Ammon's horn (tissue), 1 donor: Measurements from ENCODE around the gene TP53BP1.

Experiments used
- DNase-seq: peaks from one replicate; pipeline ENCODE4 v3.0.0-alpha.2; 2016; ENCODE audit warnings: low spot score

TP53BP1 gene

GRCh38 chr15:43484455-43484854 lies 8.5 kb downstream of the TP53BP1 start:
- DNase-seq = no peak

DNA sequence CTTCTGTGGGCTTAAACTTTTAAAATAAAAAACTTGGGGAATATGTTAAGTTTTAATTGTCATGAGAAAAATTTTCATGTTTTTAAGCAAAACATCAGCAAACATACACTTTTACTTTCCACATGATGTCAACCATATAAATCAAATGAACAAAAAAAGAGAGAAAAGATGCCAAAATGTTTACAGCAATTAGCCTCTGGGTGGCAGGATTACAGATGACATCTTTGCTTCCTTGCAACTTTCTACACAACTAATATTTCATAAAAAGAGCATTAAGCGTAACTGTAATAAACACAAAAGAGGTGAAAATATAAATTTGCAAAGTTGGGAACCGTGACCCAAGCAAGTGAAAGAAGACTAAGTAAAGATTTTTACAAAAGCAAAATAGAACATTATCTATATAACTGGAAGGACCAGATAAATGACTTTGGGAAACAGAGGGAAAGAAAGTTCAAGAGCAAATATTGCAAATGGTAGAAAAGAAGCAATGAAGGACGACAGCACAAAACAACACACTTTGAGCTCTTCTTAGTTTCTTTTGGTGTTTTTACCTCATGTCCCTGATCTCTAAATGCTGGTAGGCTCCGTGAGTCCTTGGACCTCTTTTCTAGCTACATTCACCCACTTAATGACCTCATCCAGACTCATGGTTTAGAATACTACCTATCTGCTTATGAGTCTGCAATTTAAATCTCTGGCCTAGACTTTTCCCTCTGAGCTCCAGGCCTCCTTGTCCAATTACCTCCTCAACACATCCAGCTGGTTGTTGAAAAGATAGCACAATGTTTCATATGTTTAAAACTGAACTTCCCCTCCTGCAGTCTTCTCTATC lies 9.4 kb downstream of the TP53BP1 start:
- DNase-seq = peak; percentile 35

- no peak for DNase-seq
These were observed 19.1 kb downstream of the TP53BP1 start for GRCh38 chr15:43473885-43474284.

DNA sequence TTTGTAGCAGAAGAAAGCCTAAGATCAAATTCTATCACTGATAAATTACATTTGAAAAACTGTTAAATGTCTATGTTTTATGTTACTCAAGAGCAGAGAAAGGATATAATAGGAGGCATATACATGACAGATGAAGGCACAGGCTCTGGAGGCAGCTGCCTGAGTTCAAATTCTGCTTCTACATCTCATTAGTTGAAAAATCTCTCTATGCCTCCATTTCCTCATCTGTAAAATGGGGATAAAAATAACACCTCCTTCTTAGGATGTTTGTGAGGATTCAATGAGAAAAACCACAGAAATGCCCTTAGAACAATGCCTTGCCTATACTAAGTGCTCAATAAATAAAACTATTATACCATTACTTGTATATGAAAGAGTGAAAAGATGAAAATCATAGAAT lies 21.0 kb downstream of the TP53BP1 start:
- no peak for DNase-seq

- no peak for DNase-seq
These were observed 23.1 kb downstream of the TP53BP1 start for GRCh38 chr15:43469867-43470266.

GRCh38 chr15:43465100-43465499 lies 27.9 kb downstream of the TP53BP1 start:
- no peak for DNase-seq

GRCh38 chr15:43463998-43464397 lies 29.0 kb downstream of the TP53BP1 start:
- no peak for DNase-seq

DNA sequence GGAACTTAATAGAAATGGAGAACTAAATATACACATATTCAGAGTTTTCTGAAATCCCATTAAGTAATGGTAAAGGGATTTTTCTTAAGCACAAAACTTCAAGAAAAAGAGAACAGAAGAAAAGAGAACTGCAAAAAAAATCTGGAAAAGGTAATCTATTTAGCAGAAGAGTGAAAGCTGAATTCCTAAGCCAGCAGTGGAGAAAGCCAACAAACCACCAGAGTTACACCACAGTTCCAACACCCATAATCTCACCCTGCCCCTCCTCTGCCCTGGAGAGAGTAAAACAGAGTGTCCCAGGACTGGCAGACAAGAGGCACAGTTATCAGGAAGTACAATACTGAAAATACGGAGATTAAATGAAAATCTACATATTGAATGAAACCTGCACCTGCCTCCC lies 29.4 kb downstream of the TP53BP1 start:
- no peak for DNase-seq

GRCh38 chr15:43449981-43450380 lies 43.0 kb downstream of the TP53BP1 start:
- no peak for DNase-seq

DNA sequence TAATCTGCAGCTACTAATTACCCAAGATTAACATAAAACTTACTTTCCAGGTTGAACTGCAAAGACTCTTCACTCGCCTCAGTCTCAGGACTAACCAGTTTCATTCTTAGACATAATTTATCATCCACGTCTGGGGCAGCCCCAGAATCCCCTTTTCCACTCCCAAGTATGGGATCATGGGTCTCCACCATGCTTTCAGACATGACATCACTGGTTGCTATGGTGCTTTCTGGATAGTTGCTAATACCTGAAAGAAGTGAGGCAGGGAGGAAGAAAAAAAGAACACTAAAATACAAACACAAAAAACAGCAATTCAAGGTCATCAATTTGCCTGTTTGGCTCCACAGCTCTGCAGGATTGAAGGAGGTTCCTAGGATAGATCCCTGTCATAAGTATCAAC lies 46.6 kb downstream of the TP53BP1 start:
- no peak for DNase-seq

DNA sequence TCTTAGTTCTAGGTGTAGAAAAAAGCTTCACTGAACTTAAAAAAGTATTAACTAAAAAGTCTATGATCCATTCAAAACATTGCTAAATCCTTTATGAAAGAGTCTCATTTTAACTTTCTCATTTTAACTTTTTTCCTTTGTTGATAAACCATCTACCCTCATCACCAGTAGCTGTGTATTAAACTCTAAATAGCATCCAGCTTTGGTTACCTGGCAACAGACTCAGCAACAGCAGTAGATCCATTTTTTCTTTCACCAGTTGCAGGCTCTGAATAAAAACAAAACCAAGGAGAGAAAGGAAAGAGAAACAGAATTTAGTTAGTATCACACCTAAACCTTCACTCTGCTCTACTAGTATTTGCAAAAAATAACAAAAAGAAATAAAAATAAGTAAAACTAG lies 51.6 kb downstream of the TP53BP1 start:
- DNase-seq = peak; percentile 52

DNA sequence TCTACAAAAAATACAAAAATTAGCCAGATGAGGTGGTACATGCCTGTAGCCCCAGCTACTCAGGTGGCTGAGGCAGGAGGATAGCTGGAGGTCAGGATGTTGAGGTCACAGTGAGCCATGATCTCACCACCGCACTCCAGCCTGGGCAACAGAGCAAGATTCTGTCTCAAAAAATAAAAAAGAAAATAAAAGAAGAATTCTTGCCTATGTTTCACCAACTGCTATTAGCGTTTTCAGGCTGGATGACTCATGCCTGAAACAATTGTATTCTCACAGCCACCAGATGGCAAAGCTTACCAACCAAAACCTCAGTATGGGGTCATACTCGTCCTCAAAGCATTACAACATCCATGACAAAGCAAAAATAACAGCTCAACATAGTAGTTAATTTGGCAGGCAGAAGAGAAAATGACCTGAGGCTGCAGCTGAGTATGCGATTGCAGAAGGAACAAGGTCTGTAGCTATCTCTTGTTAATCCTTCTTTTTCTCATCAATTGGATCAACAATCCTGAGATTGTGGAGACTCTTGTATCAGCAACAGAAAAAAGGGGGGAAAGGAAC lies 52.2 kb downstream of the TP53BP1 start:
- peak; percentile 92 for DNase-seq

- no peak for DNase-seq
These were observed 53.7 kb downstream of the TP53BP1 start for GRCh38 chr15:43439268-43439667.

GRCh38 chr15:43436395-43436794 lies 56.6 kb downstream of the TP53BP1 start:
- DNase-seq = no peak

- DNase-seq = no peak
These were observed 58.5 kb downstream of the TP53BP1 start for GRCh38 chr15:43434446-43434845.

GRCh38 chr15:43433661-43434303 lies 59.2 kb downstream of the TP53BP1 start:
- DNase-seq = no peak

DNA sequence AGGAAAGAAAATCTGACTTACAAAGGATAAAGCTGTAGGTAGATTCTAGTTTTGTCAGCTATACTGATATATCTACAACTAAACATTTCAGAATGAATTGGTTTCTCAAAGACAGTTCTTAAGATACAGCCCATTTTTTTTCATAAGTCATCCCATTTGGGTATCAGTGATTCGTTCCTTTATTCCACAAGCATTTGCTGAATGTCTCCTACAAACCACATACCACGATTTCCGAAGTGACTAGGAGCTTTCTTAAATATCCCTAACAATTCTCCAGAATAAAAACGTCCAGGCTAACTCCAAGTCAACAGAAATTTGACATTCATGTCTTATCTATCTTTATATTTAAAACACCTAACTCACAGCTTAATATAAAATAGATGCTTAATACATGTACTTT lies 59.8 kb downstream of the TP53BP1 start:
- DNase-seq = no peak

DNA sequence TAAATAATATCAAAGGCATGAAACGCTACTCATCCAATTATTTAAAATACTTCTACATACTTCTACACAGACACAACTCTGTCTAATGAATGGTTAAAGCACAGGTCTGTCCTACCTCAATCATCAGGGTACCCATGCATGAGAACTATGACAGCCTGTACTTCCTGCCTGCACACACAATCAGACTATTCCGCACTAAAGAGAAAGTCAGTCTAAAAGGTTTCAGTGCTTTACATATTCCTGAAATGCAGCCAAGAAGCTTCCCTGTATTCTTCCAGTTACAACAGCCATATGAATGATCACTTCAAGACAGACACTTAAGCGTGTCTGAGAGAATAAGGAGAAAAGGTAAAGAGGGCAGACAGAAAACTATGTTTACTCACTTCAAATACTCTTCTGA lies 63.3 kb downstream of the TP53BP1 start:
- no peak for DNase-seq

DNA sequence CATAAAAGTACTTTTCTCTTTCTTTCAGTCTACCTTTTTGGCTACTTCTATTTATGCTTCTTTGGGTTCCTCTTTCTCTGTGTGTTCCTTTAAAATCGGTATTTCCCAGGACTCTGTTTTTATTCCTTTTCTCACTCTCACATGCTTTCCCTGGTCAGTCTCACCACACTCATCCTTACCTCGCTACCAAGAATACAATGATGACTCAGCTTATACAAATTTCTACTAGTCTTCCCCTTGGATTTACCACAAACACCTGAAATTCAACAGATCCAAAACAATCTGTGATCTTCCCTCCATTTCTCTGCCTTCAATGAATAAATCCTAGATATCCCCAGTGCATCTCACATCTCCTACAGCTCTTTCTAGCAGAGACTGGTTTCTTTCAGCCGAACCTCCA lies 69.2 kb downstream of the TP53BP1 start:
- no peak for DNase-seq

DNA sequence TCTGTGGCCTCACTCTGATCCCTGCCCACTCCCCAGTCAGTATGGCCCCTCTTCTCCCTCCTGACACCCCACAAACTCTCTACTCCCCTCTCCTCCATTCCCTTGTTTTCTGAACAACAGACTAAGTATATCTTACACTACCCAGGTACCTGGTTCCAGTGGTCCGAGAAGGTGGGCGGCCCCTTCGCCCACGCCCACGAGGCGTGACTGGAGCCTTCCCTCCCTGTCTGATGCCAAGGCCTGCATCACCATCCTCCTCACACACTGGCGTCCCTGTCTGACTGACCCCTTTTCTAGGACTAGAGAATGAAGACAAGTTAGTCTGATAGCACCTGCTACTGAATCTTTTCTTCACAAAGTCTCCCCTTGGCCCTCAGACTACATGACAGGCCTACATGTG lies 72.1 kb downstream of the TP53BP1 start:
- no peak for DNase-seq

GRCh38 chr15:43420435-43420834 lies 72.5 kb downstream of the TP53BP1 start:
- no peak for DNase-seq

- no peak for DNase-seq
These were observed 78.8 kb downstream of the TP53BP1 start for GRCh38 chr15:43414196-43414595.

GRCh38 chr15:43412096-43412495 lies 80.9 kb downstream of the TP53BP1 start:
- no peak for DNase-seq
